A172 (cell line): ENCODE data around the gene ZIC5. TPM values are rescaled to one million over a fixed set of nuclear protein-coding genes. Genes with fewer than 3 reads are reported as not detected.

ENCODE experiments used
- DNase-seq: peaks from one replicate; pipeline ENCODE4 v3.0.0-alpha.2; 2015; ENCODE audit warnings: low spot score
- total RNA-seq: library from RNA; depleted of rRNA; stranded (reverse); fragments of >200 nt; shearing (Covaris generic); gene quantifications from 2 replicates; pipeline ENCODE4 v1.2.3, GENCODE V29; 2014; rRNA removed

ZIC5 gene
- total RNA-seq, 1 experiment from 2014 or later: 2.4 TPM

DNA sequence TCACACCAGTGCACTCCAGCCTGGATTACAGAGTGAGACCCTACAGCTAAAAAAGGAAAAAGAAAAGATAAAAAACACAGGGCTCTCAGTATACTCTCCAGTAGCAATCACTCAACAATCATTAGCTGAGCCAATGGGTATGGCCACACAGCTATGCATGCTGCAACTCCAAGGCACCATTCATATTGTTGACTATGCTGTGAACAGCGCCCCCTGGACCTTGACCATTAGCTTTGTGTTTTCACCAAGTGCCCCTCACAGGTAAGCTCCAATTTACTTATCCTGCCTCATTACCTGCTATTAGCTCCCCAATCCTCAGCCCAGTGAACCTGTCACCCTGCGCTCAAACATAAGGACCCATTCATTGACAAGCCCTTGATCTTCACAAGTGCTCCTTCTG, 35.8 kb downstream of the ZIC5 start:
- DNase-seq: no peak

DNA sequence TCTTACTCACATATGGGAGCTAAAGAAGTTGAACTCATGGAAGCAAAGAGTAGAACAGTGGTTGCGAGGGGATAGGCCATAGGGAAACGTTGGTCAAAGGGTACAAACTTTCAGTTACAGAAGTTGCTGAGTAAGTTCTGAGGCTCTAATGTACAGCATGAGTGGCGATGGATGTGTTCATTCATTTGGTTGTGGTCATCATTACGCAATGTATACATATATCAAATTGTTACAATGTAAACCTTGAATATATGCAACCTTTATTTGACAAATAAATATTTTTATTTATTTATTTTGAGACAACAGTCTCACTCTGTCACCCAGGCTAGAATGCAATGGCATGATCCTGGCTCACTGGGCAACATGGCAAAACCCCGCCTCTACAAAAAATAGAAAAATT, 38.7 kb downstream of the ZIC5 start:
- DNase-seq: no peak

DNA sequence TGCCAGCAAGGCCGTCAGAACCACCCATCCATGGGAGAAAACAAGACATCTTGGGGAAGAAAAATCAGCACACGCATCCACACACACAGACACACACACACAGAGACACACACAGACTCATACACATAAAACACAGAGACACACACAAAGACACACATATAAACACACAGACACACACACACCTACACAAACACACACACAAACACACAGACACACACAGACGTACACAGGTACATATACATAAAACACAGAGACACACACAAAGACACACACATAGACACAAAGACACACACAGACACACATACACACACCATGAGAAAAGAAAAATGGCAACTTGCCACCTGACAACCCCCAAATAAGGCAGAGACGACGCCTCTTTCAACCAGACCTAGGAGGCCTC, 40.6 kb downstream of the ZIC5 start:
- DNase-seq: no peak

DNA sequence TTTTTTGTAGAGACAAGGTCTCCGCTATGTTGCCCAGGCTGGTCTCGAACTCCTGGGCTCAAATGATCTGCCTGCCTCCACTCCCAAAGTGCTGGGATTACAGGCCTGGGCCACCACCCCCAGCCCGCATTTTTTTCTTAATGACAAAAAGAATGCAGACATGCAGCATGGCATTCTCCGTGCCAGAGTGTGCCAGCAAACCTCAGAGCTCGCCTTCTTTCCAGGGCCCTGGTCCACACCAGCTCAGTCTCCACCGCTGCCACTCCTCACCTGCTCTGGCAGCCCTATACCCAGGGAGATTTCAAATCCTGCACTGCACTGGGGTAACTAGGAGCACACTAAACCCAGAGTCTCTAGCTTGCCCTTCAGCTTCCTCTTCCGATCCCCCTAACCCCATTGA, 41.7 kb downstream of the ZIC5 start:
- DNase-seq: no peak

DNA sequence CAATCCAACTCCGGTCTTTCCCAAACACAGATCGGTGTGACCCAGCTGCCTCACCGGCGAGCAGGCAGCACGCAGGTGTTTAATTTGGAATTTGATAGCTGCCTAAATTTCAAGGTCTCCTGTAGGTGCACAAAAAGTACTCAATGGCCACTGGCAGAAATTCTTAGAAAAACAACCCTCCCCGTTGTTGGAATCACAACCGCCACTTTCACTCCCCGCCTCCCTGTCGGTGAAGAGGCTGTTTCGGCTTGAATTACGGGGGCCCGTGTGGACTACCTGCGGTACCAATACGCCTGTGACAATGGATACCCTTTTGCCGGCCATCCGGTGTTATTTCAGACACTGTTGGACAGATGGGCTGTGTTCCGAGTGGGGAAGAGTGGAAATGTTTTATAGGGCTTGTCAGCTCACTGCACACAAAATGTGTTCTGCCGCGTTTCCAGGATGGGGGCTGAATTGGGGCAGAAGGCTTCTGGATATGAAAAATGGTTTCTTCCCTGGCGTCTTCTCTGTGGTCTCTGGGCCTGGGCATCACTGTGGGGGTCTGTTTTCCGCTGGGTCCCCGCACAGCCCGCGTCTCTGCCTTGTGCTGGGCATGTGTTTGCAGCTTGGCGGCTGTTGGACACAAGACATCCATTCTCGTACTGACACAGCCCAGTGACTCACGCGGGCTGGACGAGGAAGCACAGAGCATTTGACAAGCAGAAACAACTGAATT, 45.4 kb downstream of the ZIC5 start:
- peak; percentile 49 for DNase-seq

DNA sequence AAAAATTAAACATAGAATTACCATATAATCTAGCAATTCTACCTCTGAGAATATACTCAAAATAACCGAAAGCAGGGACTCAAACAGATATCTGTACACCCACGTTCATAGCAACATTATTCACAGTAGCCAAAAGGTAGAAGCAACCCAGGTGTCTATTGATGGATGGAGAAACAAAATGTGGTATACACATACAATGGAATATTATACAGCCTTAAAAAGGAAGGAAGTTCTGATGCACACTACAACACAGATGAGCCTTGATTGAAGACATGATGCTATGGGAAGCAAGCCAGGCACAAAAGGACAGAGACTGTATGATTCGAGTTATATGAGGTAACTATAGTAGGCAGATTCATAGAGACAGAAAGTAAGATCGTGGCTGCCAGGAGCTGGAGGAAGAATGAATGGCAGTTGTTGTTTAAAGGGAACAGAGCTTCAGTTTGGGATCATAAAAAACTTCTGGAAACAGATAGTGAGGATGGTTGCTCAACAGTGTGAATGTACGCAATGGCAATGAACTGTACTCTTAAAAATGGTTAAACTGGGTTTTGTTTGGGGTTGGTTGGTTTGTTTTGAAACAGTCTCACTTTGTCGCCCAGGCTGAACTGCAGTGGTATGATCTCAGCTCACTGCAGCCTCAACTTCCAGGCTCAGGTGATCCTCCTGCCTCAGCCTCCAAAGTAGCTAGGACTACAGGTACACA, 47.5 kb downstream of the ZIC5 start:
- no peak for DNase-seq

DNA sequence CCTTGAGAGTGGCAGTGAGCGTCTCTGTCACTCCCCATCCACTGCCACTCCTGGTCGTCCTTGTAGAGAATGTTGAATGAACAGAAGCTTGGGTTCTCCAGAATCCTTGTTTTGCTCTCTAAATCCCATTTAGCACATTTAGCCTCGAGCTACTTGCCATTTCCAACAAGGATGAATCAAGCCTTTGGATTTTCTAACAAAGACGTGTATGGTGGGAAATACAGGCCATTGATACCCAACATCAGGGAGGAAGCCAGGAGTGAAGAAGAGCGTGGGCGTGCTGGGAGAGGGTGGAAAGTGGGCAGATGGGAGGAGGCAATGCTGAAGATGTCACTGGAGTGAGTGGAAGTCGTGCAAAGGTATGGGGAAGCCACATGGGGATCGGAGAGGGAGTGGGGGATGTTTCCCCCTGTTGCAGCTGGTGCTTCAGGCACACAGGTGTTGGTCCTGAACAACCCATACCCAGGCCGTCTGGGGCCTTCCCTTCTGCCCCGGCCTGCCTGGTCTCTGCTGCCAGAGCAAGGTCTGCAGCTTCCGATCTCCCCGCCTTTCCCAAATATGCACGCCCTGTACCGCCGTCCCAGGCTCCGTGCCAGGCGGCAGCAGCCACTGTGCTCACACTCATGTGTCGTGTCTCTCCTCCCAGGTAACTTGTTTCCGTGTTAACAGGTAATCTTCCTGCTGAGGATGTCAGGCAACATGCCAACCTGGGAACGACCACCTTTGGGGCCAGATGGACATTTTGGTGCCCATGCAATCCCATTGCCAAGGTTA, 48.7 kb downstream of the ZIC5 start:
- DNase-seq: no peak

DNA sequence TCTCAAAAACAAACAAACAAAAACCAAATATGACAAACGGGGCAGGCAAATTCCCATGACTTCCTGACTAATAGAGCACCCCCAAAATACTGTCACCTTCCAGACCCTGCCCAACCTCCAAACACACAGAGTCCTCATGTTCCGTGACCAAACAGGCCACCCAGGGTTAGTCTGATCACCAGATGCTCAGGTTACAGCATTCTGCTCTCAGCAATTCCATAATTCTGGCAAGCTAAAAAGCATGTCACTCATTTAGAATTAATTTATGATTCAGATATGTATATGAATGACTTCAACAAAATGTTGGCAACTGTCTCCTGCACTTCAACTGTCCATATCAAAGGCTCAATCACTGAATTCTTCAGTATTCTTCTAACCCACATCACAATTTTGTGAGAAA, 52.4 kb downstream of the ZIC5 start:
- no peak for DNase-seq

DNA sequence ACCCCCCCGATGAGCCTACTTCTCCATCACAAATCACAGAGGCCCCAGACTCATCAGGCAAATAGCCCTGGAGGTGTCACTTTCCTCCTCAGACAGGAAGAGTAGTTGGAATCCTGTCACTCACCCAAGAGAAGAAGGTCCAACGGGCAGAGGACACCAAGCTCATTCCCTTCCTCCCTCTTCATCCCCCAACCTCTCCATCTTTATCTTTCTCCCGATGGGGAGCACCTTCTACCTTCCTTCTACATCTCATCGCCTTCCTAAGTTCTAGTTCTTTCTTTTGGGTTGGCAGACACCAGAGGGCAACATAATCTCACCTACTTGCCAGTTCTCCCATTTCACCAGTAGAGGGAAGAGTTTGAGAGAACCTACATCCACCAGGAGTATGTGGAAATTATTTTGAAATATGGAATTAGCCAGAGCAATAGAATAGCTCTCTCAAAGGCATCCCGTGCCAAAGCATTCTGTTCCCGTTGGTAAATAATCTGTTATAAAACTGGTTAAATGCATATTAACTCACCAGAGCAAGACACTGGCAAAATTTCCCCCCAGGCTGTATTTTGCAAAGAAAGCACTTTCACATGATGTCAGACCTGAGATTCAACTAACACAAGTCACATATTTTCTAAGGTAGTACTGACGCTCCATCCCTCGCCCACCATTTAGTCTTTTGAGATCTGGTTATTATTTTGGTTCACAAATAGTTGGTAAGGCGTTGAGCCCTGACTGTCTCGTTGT, 55.0 kb downstream of the ZIC5 start:
- peak; percentile 76 for DNase-seq

DNA sequence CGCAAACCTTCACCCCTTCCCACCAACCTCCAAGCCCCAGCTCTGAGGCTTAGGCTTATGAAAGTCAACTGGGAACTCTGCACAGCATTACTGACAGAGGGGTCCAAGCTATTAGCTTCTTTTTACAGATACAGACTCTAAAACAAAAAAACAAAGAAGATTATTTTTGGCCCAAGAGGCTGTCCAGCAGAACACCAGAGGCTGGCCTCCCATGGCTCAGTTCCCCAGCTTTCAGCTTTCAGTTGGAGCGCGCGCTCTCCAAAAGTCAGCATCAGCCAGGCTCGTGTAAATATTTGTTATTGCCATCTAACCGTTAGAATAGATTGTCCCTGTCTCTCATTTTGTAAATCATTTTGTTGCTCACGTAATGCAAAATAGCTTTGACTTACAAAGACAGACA, 58.4 kb downstream of the ZIC5 start:
- no peak for DNase-seq

Other genes starting within 250 kb of the ZIC5 start
- gene ZIC2, start 10.0 kb upstream of the ZIC5 start, total RNA-seq: 4.7 and 5.5 TPM in 2 replicates
- 20.0 and 22.8 TPM in 2 replicates for gene PCCA, start 117.3 kb upstream of the ZIC5 start, total RNA-seq